ENCODE measurements around the gene WDR70. TPM values are rescaled to one million over a fixed set of nuclear protein-coding genes. Genes with fewer than 3 reads are reported as not detected.

WDR70 gene
- total and polyA plus RNA-seq, 2 donors (not counting 1 experiment from before 2014, with no cell fraction given): 31.4 to 34.0 TPM

DNA sequence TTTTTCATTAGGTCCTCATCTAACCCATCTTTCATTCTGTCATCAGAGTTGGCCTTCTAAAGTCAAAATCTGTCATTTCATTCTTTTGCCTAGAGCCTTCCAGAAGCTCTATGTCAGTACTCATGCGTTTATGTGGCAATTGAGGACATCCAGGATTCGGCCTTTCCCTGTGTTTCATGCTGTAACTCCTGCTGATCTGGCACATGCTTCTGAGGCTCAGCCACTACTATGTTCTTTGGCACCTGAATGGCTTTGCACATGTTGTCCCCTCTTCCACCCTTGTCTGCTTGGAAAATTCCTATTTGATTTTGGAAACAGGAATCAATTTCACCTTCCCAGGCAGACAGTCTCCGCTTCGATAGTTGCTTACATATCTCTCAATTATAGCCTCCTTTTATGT is 375.9 kb downstream of the WDR70 start:
- Histone ChIP-seq H3K4me3 (replicated peaks in 1 of 4; ENCODE audit: control extremely low read depth in 1 of 4, insufficient read depth in 1 of 4, low read depth in 3 of 4, low read length in 4 of 4) (no peak overlapping the region), H3K27ac (ENCODE audit: insufficient read depth, low read length) (no peak overlapping the region), H3K9ac (ENCODE audit: insufficient read depth, low read length) (no peak overlapping the region), H3K4me1 (ENCODE audit: control insufficient read depth, extremely low read depth, insufficient read depth, low read length) (no peaks in the 10 kb centered on the region), H3K79me2 (ENCODE audit: control insufficient read depth, insufficient read depth, low read length) (no peaks in the 10 kb centered on the region), H3K9me3 (ENCODE audit: control insufficient read depth, insufficient read depth, low read depth, low read length) (no peaks in the 10 kb centered on the region), H3K36me3 (ENCODE audit: control insufficient read depth, insufficient read depth, low read length) (no peaks in the 10 kb centered on the region), H4K20me1 (ENCODE audit: control insufficient read depth, extremely low read depth, insufficient read depth, low read length) (no peaks in the 10 kb centered on the region), H3K27me3 (ENCODE audit: control insufficient read depth, insufficient read depth, low read length) (no peaks in the 10 kb centered on the region), H3K4me2 (ENCODE audit: extremely low read depth, insufficient read depth, low read length) (no peak overlapping the region), H2AFZ (ENCODE audit: low read length) (no peak overlapping the region)
- TF ChIP-seq, protein P1, sequence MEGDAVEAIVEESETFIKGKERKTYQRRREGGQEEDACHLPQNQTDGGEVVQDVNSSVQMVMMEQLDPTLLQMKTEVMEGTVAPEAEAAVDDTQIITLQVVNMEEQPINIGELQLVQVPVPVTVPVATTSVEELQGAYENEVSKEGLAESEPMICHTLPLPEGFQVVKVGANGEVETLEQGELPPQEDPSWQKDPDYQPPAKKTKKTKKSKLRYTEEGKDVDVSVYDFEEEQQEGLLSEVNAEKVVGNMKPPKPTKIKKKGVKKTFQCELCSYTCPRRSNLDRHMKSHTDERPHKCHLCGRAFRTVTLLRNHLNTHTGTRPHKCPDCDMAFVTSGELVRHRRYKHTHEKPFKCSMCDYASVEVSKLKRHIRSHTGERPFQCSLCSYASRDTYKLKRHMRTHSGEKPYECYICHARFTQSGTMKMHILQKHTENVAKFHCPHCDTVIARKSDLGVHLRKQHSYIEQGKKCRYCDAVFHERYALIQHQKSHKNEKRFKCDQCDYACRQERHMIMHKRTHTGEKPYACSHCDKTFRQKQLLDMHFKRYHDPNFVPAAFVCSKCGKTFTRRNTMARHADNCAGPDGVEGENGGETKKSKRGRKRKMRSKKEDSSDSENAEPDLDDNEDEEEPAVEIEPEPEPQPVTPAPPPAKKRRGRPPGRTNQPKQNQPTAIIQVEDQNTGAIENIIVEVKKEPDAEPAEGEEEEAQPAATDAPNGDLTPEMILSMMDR (conservative IDR thresholded peaks at IDR 0.05 in 1 of 2, IDR thresholded peaks at IDR 0.05 in 1 of 2; ENCODE audit: low read depth in 1 of 2, low read length in 2 of 2): no peak
- no peak for TF ChIP-seq EZH2 (IDR thresholded peaks at IDR 0.05; ENCODE audit: low read length, missing control alignments)
- no peak for DNase-seq (ENCODE audit: low read depth in 2 of 2)

DNA sequence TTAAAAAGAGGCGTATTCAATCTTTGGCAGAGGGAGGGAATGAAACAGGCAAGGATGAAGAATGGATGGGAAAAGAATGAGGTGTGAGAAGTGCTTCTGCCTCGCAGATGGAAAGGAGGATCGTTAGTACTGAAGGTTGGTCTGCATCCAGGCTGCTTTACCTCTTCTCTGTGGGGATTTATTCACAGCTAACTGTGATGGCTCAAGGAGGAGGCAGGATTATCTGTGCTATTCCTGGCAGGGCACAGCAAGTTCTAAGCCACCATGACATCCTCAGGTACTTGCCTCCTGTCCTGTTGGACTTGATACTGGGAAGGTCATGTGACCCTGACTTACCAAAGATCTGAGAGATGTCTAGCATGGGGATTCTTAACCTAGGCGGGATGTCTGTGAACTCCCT is 376.5 kb downstream of the WDR70 start:
- TF ChIP-seq EZH2 (IDR thresholded peaks at IDR 0.05; ENCODE audit: low read length, missing control alignments): no peak
- TF ChIP-seq, protein P1 (conservative IDR thresholded peaks at IDR 0.05 in 1 of 2, IDR thresholded peaks at IDR 0.05 in 1 of 2; ENCODE audit: low read depth in 1 of 2, low read length in 2 of 2): no peak
- H3K9ac ChIP-seq (ENCODE audit: insufficient read depth, low read length): no peak overlapping the region
- H3K4me1 ChIP-seq (ENCODE audit: control insufficient read depth, extremely low read depth, insufficient read depth, low read length): no peaks in the 10 kb centered on the region
- no peaks in the 10 kb centered on the region for H4K20me1 ChIP-seq (ENCODE audit: control insufficient read depth, extremely low read depth, insufficient read depth, low read length)
- no peak overlapping the region for H3K4me2 ChIP-seq (ENCODE audit: extremely low read depth, insufficient read depth, low read length)
- H3K36me3 ChIP-seq (ENCODE audit: control insufficient read depth, insufficient read depth, low read length): no peaks in the 10 kb centered on the region
- H2AFZ ChIP-seq (ENCODE audit: low read length): no peak overlapping the region
- no peaks in the 10 kb centered on the region for H3K79me2 ChIP-seq (ENCODE audit: control insufficient read depth, insufficient read depth, low read length)
- H3K27me3 ChIP-seq (ENCODE audit: control insufficient read depth, insufficient read depth, low read length): no peaks in the 10 kb centered on the region
- no peak overlapping the region for H3K4me3 ChIP-seq (replicated peaks in 1 of 4; ENCODE audit: control extremely low read depth in 1 of 4, insufficient read depth in 1 of 4, low read depth in 3 of 4, low read length in 4 of 4)
- H3K9me3 ChIP-seq (ENCODE audit: control insufficient read depth, insufficient read depth, low read depth, low read length): no peaks in the 10 kb centered on the region
- no peak overlapping the region for H3K27ac ChIP-seq (ENCODE audit: insufficient read depth, low read length)
- no peak for DNase-seq (ENCODE audit: low read depth in 2 of 2)

DNA sequence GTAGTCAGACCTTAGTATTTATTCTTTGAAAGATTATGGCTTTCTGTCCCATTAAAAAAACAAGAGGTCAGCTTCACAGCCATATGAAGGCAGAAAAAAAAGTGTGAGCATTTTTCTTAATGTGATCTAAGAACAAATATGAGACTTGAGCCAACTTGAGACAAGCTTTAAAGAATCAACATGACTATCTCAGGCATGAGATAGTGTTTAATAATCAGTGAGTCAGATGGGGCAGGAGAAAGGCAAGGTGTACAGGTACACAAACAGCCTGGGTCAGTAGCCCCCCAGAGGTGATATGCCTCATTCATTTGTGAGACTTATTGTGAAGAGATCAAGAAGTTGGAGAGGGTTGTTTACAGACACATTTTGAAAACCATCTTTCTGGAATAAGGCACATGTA is 377.1 kb downstream of the WDR70 start:
- H4K20me1 ChIP-seq (ENCODE audit: control insufficient read depth, extremely low read depth, insufficient read depth, low read length): no peaks in the 10 kb centered on the region
- H3K4me3 ChIP-seq (replicated peaks in 1 of 4; ENCODE audit: control extremely low read depth in 1 of 4, insufficient read depth in 1 of 4, low read depth in 3 of 4, low read length in 4 of 4): no peak overlapping the region
- no peaks in the 10 kb centered on the region for H3K4me1 ChIP-seq (ENCODE audit: control insufficient read depth, extremely low read depth, insufficient read depth, low read length)
- no peaks in the 10 kb centered on the region for H3K79me2 ChIP-seq (ENCODE audit: control insufficient read depth, insufficient read depth, low read length)
- no peak overlapping the region for H2AFZ ChIP-seq (ENCODE audit: low read length)
- H3K9ac ChIP-seq (ENCODE audit: insufficient read depth, low read length): no peak overlapping the region
- H3K27me3 ChIP-seq (ENCODE audit: control insufficient read depth, insufficient read depth, low read length): no peaks in the 10 kb centered on the region
- no peak for TF ChIP-seq EZH2 (IDR thresholded peaks at IDR 0.05; ENCODE audit: low read length, missing control alignments)
- TF ChIP-seq, protein P1 (conservative IDR thresholded peaks at IDR 0.05 in 1 of 2, IDR thresholded peaks at IDR 0.05 in 1 of 2; ENCODE audit: low read depth in 1 of 2, low read length in 2 of 2): no peak
- no peak overlapping the region for H3K27ac ChIP-seq (ENCODE audit: insufficient read depth, low read length)
- H3K36me3 ChIP-seq (ENCODE audit: control insufficient read depth, insufficient read depth, low read length): no peaks in the 10 kb centered on the region
- H3K4me2 ChIP-seq (ENCODE audit: extremely low read depth, insufficient read depth, low read length): no peak overlapping the region
- no peaks in the 10 kb centered on the region for H3K9me3 ChIP-seq (ENCODE audit: control insufficient read depth, insufficient read depth, low read depth, low read length)
- no peak for DNase-seq (ENCODE audit: low read depth in 2 of 2)

Data from fibroblast of lung (primary cell).